GM21576 (cell line): ENCODE measurements around the gene CYP2R1.

Experiments used
- ATAC-seq: cut with Tn5 transposase; IDR thresholded peaks from one replicate; pipeline ENCODE4 v1.9.1; 2021; ENCODE audit warnings: mild to moderate bottlenecking, moderate library complexity; ENCODE audit not compliant: unreplicated experiment

CYP2R1 gene, protein sequence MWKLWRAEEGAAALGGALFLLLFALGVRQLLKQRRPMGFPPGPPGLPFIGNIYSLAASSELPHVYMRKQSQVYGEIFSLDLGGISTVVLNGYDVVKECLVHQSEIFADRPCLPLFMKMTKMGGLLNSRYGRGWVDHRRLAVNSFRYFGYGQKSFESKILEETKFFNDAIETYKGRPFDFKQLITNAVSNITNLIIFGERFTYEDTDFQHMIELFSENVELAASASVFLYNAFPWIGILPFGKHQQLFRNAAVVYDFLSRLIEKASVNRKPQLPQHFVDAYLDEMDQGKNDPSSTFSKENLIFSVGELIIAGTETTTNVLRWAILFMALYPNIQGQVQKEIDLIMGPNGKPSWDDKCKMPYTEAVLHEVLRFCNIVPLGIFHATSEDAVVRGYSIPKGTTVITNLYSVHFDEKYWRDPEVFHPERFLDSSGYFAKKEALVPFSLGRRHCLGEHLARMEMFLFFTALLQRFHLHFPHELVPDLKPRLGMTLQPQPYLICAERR

DNA sequence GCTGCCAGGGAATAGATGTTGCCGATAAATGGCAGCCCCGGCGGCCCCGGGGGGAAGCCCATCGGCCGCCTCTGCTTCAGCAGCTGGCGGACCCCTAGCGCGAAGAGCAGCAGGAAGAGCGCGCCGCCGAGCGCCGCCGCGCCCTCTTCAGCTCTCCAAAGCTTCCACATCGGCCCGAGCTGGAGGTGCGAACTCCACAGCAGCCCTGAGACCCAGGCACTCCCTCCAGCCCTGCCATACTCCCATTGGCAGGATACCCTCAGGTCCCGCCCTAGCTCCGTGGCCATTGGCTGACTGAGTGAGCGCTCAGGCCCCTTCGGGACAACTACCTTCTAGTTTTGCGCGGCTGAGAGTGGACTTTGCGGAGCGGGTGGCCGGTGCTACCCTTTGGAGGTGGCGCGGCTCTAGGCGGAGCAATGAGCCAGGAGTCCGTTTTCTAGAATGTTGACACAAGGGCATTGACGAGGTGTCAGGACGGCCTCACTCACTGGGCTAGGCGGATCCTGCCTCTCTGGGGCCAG lies at the start of gene CYP2R1:
Gene CYP2R1, minus strand, starts transcription at position 196 of the 521 bp plus-strand sequence. Its CDS starts 26 bp downstream, at position 170.
- peak; percentile 95 for ATAC-seq

DNA sequence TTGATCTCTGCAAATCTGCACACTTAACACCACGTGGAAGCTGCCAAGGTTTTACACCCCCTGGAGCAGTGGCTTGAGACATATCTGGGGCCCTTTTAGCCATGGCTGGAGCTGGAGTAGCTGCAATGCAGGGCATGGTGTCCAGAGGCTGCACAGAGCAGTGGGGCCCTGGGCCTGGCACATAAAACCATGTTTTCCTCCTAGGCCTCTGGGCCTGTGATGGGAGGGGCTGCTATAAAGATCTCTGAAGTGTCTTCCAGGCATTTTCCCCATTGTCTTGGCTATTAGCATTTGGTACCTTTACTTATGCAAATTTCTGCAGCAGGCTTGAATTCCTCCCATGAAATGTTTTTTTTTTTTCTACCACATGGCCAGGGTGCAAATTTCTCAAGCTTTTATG lies 46.9 kb upstream of the CYP2R1 start:
- ATAC-seq = no peak

DNA sequence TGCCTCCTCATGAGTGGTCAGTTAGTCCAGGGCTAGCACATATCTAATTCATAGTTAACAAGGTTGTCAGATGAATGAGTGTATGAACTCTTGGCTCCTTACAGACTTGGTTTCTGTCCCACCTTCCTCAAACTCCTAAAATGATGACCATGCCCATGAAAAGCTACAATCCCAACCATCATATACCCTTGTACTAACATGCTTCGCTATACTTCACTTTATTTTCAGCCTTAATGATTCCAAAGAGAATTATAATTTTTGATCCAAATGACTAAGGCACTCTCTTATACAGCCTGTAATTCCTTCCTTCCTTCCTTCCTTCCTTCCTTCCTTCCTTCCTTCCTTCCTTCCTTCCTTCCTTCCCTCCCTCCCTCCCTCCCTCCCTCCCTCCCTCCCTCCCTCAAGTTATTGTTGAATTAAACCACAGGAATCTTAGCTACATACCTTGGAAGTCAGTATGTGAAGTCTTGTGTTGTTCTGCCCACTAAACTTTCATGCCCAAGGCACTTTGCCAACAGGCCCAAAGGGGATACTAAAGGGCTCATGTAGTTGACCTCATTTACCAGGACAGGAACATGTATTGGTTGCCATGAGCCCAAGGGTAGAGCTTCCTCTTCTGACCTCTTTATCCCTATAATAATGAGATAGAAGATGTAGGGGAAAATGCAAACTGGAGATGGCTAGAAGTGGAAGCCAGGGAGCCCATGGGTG lies 42.8 kb upstream of the CYP2R1 start:
- no peak for ATAC-seq

GRCh38 chr11:14932447-14932846 lies 40.4 kb upstream of the CYP2R1 start:
- ATAC-seq = no peak

DNA sequence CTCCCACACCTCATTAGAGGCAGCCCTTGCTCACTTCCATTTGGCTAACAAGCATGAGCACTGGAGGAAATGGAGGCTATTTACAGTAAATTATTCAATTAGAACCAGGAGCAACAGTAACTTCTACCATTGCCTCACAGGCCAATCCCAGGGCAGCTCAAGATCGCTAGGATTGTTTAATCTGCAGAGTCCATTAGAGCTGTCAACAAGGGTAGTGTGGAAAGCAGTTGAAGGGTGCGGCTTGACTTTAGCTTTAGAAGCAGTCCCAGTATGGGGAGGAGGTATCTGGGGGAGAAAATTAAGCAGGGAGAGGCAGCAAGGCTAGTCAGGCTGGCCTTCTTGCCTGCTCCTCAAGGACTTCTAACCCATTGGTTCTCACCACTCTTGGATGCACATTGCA lies 38.3 kb upstream of the CYP2R1 start:
- no peak for ATAC-seq

DNA sequence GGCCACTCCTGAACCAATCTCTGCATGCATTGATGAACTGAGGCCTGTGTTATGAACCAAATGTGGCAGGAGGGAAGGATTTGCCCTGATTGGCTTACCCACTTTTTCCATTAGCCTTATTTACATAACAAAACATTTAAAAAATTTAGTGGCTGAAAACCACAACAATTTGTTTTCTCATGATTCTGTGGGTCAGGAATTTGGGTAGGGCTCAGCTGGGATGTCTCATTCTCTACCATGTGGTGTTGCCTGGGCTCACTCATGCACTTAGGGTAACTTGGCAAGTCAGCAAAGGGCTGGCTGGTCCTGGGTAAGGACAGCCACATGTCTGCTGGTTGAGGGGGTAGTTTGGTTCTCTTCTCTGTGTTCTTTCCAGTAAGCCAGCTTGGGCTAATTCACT lies 35.1 kb upstream of the CYP2R1 start:
- no peak for ATAC-seq

GRCh38 chr11:14924318-14924717 lies 32.3 kb upstream of the CYP2R1 start:
- no peak for ATAC-seq

GRCh38 chr11:14916403-14916802 lies 24.4 kb upstream of the CYP2R1 start:
- no peak for ATAC-seq

DNA sequence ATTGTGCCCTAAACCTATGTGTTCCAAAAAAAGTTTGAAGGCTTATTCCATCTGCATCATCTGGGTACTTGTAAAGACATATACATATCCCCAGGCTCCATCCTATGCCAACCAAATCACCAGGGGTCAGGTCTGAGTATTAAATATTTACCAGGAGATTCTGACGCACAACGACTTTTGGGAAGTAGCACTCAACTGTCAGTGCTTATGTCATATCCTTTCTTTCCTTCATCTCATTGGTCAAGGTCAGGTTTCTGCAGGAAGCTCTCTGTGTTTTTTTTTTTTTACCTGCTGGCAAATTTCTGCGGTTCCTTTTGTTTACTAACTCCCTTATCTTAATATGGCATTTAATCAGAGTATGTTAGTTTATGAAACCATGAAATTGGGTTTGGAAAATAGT lies 22.5 kb upstream of the CYP2R1 start:
- ATAC-seq = no peak

- peak; percentile 22 for ATAC-seq
These were observed 16.3 kb upstream of the CYP2R1 start for GRCh38 chr11:14908214-14908880.

- ATAC-seq = peak; percentile 46
These were observed 15.6 kb upstream of the CYP2R1 start for GRCh38 chr11:14907411-14908213.

- ATAC-seq = no peak
These were observed 15.0 kb upstream of the CYP2R1 start for GRCh38 chr11:14906993-14907392.

DNA sequence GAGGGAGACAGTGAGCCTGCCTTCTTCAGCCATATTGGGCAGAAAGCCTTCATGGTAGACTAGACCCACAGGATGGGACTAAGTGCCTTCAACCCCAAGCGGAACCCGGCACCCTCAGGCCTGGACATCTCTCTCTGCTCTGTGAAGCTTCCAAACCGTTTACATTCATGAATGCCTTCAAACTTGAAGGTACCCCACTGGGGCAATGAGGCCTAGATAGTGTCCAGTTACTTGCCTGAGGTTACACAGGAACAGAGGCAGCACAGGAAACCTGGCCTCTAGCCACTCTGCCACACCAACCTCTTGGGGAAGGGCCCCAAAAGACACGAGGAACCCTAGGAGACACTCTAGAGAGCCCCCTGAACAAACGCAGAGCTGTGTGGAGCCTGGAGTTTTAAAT lies 14.5 kb upstream of the CYP2R1 start:
- no peak for ATAC-seq

DNA sequence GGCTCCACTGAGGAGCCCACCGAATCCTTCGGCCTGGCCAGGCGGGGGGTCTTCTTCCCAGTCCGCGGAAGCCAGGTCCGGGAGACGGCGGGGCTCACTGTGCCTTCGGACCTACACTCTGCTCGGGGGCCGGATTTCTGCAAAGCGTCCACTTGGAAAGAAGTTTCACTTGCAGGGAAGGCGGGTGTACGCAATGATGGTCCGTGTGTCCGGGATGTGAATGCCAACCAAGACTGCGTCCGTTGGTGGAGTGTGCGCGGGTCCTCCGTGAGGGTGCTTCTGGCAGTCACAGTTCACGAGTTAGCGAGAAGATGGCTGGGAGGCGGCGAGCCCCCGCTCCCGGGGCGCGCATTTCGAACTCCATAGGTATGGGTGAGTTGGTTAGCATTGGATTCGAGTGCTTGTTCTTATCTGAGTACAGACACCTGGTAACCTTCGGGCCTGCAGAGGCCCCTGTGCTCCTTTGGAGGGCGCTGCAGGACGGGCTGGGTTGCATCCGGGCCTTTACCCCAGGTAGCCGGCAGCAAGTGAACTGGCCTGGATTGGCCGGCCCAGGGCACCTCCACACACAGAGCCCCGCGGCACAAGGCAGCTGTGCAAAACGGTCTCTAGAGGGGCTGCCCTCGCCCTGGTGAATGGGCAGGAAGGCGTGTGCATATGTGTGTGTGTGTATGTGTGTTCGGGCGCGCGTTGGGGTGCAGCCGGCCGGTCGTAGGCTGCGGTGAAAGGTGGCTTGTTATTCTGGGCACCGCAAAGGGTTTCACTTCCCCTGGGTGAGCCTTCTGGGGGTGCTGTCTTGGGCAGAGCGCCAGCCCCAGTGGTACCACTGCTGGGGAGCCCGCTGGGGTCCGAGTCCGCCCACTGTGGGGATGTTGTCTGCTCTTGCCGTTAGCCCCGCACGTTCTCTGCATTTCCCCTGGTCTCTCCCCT lies 13.3 kb upstream of the CYP2R1 start:
- ATAC-seq = peak; percentile 65

DNA sequence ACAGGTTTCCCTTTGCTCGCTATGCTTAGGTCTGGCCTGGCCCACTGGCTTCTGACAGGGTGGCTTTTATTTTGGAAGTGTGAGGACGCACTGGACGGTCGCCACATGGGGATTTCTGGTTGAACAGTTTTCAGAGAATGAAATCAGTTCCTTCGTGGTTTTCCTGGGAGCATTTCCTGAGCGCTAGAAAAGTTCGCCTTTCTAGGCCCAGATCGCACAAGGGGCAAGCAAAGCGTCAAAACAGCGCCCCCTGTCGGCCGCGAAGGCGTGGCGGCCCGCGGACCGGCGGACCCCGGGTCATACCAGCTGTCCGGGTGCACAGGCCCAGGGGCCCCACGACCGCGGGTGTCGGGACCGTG lies 12.7 kb upstream of the CYP2R1 start:
- ATAC-seq = peak; percentile 36

- no peak for ATAC-seq
These were observed 10.8 kb upstream of the CYP2R1 start for GRCh38 chr11:14902650-14903350.

GRCh38 chr11:14898906-14899305 lies 6.9 kb upstream of the CYP2R1 start:
- ATAC-seq = no peak

DNA sequence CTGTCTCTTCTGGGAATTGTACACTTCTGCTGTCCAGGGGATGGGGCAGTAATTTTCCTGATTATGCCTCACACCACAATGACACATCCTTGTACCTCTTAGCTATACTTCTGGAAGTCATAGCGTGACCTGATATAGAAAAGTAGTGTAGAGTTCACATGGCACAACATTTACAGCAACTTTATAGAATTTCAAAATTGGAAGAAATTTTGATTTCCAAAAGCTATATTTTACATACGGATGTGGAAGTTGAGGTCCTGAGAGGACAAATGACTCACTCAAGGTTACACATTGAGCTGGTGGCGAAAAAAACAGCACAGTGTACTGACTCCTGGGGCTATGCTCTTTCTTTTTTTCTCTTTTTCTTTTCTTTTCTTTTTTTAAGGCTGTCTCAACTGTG lies 6.3 kb upstream of the CYP2R1 start:
- ATAC-seq = no peak
